ENCODE results near the gene CADPS. TPM values are rescaled to one million over a fixed set of nuclear protein-coding genes. Genes with fewer than 3 reads are reported as not detected.

The CADPS gene
- total RNA-seq, 1 experiment from 2014 or later = 0.11 TPM

GRCh38 chr3:62363275-62363674 is 511.9 kb downstream of the CADPS start:
- no peak for DNase-seq (ENCODE audit: low read depth)

- DNase-seq (ENCODE audit: low read depth) = no peak
These were observed 513.4 kb downstream of the CADPS start for GRCh38 chr3:62361824-62362223.

DNA sequence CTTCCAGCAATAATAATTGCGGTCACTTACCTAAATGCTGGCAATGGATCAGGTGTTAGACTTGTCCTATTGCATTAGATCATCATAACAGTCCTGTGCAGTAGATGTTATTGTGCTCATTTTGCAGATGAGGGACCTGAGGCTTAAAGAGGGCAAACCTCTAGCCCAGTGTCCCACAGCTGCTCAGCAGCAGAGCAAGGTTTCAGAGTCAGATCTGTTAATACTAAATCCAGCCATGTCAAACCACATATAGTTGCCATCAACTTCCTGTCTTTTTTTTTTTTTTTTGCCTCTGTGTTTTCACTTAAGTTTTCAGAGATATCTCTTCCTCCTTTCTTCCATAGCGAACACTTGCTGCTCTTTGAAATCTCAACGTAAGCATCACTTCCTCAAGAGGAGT is 514.0 kb downstream of the CADPS start:
- no peak for DNase-seq (ENCODE audit: low read depth)

DNA sequence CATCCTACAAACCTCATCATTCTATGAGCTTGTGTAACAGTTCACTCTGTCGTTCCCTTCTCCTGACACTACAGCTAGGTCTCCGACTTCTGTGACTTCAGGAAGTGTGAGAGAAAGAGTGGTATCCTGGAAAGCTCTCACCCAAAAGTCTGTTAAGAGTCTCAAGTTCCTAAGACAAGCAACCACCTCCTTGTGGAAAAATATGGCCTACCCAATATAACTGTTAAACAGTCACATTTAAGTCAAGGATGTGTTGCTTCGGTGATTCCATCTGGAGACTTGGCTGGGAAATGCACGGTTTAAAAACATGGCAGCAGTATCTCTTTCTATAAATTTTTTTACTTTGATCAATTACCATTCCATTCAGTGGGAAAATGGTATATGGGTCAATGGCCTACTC is 515.7 kb downstream of the CADPS start:
- no peak for DNase-seq (ENCODE audit: low read depth)

GRCh38 chr3:62356356-62356755 is 518.9 kb downstream of the CADPS start:
- DNase-seq (ENCODE audit: low read depth) = no peak

DNA sequence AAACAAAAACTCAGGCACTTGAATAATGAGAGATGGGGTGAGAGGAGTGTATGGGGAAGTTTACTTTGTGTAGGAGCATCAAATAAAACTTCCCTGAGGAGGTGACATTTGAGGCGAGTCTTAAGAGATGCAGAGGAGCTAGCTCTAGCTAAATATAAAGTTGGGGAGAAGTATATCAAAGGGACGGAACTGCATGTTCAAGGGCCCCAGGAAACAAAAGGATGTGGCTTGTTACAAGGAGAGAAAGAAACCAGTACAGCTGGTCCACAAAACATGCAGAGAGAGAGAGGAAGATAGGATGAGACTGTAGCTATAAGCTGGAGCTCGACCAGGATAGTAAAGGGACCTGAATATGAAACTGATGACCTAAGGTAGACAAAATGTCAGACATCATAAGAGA is 519.5 kb downstream of the CADPS start:
- no peak for DNase-seq (ENCODE audit: low read depth)
